ENCODE data around the gene RNASEH2A.

The RNASEH2A gene

DNA sequence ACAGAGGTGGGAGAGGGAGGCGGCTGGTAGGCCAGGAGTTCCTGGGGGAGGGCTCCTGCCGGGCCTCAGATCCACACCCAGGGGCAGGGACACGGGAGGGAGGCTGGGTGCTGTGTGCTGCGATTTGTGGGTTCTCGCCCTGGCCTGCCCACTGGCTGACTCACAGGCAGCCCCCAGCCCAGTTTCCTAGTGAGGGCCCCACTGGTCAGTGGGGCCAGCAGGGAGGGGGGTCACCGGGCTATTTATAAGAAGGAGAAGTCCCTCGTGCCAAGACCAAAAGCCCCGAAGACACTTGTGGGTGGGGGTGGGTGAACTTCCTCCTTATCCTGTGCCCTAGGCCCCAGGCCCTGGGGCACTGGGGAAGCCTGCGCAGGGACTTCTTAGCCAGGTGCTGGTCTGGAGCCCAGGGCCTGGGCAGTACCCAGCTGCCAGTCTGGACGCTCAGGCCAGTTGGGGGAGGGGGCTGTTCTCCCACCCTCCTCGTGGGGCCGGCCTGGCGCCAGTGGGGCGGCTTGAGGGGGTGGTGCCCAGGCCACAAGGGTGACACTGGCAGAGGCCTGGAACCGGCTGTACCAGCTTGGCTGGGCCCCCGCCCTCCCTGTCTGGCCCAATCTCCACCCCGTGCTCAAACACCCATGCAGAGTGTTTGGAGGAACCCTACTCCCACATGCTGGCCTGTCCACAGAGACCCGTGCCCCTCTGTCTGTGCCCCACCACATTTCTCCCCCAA lies 20.1 kb upstream of the RNASEH2A start:
- no peak for TF ChIP-seq SIN3A (IDR thresholded peaks at IDR 0.05; ENCODE audit: borderline replicate concordance, insufficient read depth, low read length)
- TF ChIP-seq FOXP2 (optimal IDR thresholded peaks at IDR 0.05; ENCODE audit: borderline replicate concordance, extremely low read depth, extremely low read length, insufficient read depth), result no peak
- TF ChIP-seq, protein P1, sequence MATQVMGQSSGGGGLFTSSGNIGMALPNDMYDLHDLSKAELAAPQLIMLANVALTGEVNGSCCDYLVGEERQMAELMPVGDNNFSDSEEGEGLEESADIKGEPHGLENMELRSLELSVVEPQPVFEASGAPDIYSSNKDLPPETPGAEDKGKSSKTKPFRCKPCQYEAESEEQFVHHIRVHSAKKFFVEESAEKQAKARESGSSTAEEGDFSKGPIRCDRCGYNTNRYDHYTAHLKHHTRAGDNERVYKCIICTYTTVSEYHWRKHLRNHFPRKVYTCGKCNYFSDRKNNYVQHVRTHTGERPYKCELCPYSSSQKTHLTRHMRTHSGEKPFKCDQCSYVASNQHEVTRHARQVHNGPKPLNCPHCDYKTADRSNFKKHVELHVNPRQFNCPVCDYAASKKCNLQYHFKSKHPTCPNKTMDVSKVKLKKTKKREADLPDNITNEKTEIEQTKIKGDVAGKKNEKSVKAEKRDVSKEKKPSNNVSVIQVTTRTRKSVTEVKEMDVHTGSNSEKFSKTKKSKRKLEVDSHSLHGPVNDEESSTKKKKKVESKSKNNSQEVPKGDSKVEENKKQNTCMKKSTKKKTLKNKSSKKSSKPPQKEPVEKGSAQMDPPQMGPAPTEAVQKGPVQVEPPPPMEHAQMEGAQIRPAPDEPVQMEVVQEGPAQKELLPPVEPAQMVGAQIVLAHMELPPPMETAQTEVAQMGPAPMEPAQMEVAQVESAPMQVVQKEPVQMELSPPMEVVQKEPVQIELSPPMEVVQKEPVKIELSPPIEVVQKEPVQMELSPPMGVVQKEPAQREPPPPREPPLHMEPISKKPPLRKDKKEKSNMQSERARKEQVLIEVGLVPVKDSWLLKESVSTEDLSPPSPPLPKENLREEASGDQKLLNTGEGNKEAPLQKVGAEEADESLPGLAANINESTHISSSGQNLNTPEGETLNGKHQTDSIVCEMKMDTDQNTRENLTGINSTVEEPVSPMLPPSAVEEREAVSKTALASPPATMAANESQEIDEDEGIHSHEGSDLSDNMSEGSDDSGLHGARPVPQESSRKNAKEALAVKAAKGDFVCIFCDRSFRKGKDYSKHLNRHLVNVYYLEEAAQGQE (IDR thresholded peaks at IDR 0.05; ENCODE audit: insufficient read depth in 1 of 2, low read depth in 2 of 2, low read length in 2 of 2), result no peak
- TF ChIP-seq TAF1 (IDR thresholded peaks at IDR 0.05; ENCODE audit: borderline replicate concordance, insufficient read depth, low read length), result no peak
- TF ChIP-seq POLR2AphosphoS5 (IDR thresholded peaks at IDR 0.05; ENCODE audit: low read depth, low read length), result no peak

- TF ChIP-seq TAF1 (IDR thresholded peaks at IDR 0.05; ENCODE audit: borderline replicate concordance, insufficient read depth, low read length), result no peak
- TF ChIP-seq, protein P1 (IDR thresholded peaks at IDR 0.05; ENCODE audit: insufficient read depth in 1 of 2, low read depth in 2 of 2, low read length in 2 of 2), result no peak
- no peak for TF ChIP-seq SIN3A (IDR thresholded peaks at IDR 0.05; ENCODE audit: borderline replicate concordance, insufficient read depth, low read length)
- no peak for TF ChIP-seq POLR2AphosphoS5 (IDR thresholded peaks at IDR 0.05; ENCODE audit: low read depth, low read length)
- TF ChIP-seq FOXP2 (optimal IDR thresholded peaks at IDR 0.05; ENCODE audit: borderline replicate concordance, extremely low read depth, extremely low read length, insufficient read depth), result no peak
Measured at GRCh38 chr19:12786952-12787351, 19.4 kb upstream of the RNASEH2A start.

- TF ChIP-seq POLR2AphosphoS5 (IDR thresholded peaks at IDR 0.05; ENCODE audit: low read depth, low read length), result no peak
- TF ChIP-seq, protein P1 (IDR thresholded peaks at IDR 0.05; ENCODE audit: insufficient read depth in 1 of 2, low read depth in 2 of 2, low read length in 2 of 2), result no peak
- no peak for TF ChIP-seq TAF1 (IDR thresholded peaks at IDR 0.05; ENCODE audit: borderline replicate concordance, insufficient read depth, low read length)
- no peak for TF ChIP-seq SIN3A (IDR thresholded peaks at IDR 0.05; ENCODE audit: borderline replicate concordance, insufficient read depth, low read length)
- no peak for TF ChIP-seq FOXP2 (optimal IDR thresholded peaks at IDR 0.05; ENCODE audit: borderline replicate concordance, extremely low read depth, extremely low read length, insufficient read depth)
Measured at GRCh38 chr19:12787458-12787857, 18.9 kb upstream of the RNASEH2A start.

DNA sequence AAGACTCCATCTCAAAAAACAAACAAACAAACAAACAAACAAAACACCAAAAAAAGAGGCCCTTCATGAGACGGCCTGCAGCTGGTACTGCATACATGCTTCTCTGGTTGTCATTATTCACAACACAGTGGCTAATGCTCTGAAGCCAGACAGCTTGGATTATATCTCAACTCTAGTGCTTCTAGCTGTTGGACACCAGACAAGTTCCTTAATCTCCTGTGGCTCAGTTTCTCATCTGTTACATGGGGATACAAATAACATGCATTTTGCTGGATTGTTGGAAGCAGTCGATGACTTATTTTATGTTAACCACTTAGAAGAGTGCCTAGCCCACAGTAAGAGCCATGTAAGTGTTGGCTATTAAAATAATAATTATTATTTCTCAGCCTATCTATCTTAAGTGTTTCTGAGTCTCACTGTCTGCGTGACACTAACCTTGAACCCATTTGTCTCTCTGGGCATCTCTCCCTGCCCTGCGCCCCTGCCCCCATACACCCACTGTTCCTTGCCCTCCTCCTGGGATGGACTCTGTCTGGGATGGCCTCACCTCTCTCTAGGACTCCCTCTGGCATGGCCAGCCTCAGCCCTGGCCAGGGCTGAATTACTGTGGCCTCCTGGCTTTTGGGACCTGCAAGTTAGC lies 18.2 kb upstream of the RNASEH2A start:
- TF ChIP-seq, protein P1 (IDR thresholded peaks at IDR 0.05; ENCODE audit: insufficient read depth in 1 of 2, low read depth in 2 of 2, low read length in 2 of 2), result no peak
- no peak for TF ChIP-seq POLR2AphosphoS5 (IDR thresholded peaks at IDR 0.05; ENCODE audit: low read depth, low read length)
- TF ChIP-seq FOXP2 (optimal IDR thresholded peaks at IDR 0.05; ENCODE audit: borderline replicate concordance, extremely low read depth, extremely low read length, insufficient read depth), result no peak
- no peak for TF ChIP-seq TAF1 (IDR thresholded peaks at IDR 0.05; ENCODE audit: borderline replicate concordance, insufficient read depth, low read length)
